ENCODE results near the gene OGG1.

DNA sequence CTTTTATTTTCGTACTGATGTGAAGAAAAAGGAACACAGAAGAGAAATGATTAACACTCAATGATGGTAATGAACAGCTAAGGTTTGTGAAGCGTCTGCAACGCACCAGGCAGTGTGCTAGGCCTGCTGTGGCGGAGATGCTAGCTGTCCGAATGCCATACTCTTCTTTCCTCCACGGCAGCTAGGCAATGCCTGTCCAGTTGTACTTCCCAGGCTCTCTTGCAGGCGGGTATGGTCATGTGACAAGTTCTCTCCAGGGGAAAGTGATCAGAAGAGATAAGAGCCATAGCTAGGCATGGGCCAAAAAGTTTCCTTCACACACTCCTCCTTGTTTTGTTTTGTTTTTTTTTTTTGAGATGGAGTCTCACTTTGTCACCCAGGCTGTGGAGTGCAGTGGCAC lies 35.9 kb downstream of the OGG1 start:
- TF ChIP-seq POLR2A (IDR thresholded peaks at IDR 0.05): peak in 1 of 2 donors; percentile 49
- TF ChIP-seq, protein P1, sequence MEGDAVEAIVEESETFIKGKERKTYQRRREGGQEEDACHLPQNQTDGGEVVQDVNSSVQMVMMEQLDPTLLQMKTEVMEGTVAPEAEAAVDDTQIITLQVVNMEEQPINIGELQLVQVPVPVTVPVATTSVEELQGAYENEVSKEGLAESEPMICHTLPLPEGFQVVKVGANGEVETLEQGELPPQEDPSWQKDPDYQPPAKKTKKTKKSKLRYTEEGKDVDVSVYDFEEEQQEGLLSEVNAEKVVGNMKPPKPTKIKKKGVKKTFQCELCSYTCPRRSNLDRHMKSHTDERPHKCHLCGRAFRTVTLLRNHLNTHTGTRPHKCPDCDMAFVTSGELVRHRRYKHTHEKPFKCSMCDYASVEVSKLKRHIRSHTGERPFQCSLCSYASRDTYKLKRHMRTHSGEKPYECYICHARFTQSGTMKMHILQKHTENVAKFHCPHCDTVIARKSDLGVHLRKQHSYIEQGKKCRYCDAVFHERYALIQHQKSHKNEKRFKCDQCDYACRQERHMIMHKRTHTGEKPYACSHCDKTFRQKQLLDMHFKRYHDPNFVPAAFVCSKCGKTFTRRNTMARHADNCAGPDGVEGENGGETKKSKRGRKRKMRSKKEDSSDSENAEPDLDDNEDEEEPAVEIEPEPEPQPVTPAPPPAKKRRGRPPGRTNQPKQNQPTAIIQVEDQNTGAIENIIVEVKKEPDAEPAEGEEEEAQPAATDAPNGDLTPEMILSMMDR (IDR thresholded peaks at IDR 0.05): no peak

Measured in adrenal gland (tissue), 5 donors.